ENCODE data around the gene S100A12.

The S100A12 gene

GRCh38 chr1:153365696-153366095, 9.7 kb downstream of the S100A12 start:
- DNase-seq, result no peak

DNA sequence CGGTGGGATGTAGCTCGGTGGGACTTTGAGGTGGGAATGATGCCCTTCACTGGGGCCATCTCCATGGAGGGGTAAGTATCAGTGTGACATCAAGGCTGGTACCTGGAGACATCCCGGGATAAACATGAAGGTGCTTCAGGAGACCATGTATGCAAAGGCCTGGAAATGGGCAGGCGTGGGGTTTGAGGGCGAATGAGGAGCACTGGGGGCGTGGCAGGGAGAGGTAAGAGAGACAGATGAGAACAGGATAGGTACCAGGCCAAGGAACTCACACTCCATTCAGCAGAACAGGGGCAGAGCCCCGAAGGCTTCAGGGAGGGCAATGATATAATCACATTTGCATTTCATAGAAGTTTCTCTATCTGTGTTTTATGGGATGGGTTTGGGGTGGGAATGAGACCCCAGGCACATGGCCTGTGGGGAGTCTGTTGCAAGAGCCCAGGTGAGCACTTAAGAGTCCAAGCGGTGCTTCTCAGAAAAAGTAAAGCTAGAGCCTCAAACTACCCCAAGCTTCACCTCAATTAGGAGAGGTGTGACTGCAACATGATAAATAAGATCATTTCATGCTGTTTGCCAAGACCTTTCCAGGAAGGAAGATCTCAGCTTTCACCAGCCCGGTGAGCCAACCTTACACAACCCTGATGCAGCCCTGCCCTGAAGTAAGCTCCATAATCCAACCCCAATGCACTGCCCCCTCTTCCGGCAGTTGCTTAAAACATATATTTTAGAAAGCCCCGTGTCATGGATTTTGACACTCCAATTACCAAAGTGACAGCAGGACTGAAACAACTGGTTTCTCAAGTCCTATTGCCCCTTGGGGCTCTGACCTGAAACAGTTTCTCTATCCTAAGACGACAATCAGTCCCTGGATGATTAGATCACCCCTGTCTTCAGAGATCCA, 10.4 kb downstream of the S100A12 start:
- DNase-seq, result no peak

GRCh38 chr1:153364156-153364555, 11.3 kb downstream of the S100A12 start:
- no peak for DNase-seq

GRCh38 chr1:153363641-153364040, 11.8 kb downstream of the S100A12 start:
- DNase-seq, result no peak

DNA sequence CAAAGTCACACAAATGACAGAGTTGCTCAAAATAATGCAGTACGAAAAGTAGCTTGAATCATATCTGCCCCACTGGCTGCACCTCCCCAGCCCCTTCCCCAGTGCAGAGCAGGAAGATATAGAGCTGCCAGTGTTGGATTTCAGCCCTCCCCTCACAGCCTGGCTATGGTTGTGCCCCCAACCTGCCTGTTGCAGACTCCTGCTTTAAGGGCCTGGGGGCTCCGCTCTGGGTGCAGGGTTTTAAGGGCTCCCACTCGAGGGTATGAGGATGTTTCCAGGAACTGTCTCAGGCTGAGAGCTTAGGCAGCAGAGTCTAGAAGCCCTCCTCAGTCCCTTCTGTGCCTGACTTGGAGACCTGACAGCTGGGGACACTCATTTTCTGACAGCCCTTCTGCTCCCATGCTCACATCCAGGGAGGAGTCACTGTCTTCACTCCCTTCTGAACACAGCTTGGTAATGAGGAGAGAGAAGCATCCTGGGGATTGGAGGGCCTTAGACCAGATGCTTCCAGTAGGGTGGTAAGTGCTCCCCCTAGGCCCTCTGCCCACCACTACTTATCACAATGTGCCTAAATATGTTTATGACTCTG, 13.1 kb downstream of the S100A12 start:
- DNase-seq, result no peak

DNA sequence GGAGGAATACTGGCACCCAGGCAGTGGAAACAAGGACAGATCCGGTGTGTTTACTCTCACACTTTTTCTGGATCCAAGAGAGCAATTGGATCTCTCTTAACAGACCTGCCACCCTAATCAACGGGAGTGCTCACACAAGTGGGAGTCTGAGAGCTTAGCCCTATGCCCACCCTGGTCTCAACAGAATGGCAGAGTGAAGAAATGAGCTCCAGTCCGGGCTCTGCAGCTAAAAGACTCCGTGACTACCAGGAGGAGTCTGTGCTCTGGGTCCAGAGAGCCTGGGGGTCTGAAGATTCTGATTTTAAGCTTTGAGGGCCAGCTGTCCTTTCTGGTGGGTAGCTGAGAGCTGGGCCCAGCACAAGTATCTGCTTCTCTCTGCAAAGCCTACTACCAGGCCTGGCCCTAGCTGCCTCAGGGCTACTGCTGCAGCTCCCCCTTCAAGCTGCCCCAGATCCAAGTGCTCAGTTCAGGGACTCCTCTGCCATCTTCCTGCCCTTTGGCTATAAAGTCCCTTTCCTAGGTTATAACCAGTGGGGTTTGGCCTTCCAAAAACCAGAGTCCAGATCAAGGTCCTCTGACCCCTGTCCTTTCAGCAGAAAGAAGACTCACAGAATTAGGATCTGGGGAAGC, 13.8 kb downstream of the S100A12 start:
- no peak for DNase-seq

DNA sequence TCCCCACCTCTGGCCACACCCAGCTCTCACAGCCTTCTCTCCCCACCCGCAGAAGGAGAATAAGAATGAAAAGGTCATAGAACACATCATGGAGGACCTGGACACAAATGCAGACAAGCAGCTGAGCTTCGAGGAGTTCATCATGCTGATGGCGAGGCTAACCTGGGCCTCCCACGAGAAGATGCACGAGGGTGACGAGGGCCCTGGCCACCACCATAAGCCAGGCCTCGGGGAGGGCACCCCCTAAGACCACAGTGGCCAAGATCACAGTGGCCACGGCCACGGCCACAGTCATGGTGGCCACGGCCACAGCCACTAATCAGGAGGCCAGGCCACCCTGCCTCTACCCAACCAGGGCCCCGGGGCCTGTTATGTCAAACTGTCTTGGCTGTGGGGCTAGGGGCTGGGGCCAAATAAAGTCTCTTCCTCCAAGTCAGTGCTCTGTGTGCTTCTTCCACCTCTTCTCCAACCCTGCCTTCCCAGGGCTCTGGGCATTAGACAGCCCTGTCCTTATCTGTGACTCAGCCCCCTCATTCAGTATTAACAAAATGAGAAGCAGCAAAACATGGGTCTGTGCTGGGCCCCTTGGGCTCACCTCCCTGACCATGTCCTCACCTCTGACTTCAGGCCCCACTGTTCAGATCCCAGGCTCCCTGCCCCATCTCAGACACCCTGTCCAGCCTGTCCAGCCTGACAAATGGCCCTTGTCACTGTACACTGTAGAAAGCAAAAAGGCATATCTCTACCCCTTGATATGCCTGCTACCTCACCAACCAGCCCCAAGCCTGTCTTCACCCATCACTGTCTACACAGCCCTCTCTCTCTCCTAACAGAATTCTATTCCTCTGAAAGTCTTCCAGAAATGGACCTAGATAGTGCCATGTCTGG, 14.6 kb downstream of the S100A12 start:
- no peak for DNase-seq

DNA sequence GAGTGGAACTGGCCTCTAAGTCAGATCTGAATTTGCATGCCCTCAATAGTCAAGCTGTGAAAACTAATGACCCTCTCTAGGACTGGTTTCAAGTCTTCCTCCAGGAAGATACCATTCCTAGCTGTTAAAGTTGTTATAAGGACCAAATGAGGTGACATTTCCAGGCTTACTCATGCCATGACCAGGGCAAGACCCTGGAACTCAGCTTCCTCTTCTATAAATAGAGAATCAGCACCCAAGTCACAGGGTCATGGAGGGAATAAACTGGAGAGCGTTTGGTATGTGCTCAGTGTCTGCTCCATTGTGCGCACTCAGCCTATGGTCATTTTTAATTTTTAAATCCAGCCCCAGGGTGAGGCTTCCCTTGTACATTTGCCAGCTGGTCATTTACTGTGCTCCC, 15.2 kb downstream of the S100A12 start:
- no peak for DNase-seq

DNA sequence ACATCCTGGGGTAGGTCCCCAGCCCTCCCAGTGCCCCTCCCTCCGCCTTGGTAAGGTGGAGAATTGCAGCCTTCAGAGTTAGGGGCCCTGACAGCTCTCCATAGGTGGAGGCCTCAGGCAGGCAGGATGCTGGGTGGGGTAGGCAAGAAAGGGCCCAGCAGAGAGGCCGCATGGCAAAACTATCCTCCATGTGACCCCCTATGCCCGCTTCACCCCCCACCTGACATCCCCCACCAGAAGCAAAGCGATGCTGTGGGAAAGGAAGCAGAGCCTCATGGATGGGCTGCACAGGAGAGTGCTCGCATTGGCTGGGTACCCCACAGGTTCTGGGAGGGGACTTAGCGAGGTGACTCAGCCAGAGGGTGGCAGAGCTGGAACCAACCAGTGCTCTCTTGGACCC, 16.2 kb downstream of the S100A12 start:
- no peak for DNase-seq

DNA sequence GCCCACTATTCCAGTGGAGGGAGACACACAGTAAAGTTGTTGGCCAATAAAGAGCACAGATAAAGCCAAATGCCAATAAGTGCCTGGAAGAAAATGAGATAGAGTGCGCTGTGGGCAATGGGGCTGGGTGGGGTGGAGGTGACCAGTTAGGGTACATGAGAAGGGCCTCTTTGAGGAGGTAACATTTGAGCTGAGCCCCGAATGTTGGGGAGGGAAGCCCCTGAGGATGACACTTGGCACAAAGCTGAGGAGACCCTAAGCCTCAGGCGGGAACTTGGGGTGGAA, 16.8 kb downstream of the S100A12 start:
- DNase-seq, result no peak

DNA sequence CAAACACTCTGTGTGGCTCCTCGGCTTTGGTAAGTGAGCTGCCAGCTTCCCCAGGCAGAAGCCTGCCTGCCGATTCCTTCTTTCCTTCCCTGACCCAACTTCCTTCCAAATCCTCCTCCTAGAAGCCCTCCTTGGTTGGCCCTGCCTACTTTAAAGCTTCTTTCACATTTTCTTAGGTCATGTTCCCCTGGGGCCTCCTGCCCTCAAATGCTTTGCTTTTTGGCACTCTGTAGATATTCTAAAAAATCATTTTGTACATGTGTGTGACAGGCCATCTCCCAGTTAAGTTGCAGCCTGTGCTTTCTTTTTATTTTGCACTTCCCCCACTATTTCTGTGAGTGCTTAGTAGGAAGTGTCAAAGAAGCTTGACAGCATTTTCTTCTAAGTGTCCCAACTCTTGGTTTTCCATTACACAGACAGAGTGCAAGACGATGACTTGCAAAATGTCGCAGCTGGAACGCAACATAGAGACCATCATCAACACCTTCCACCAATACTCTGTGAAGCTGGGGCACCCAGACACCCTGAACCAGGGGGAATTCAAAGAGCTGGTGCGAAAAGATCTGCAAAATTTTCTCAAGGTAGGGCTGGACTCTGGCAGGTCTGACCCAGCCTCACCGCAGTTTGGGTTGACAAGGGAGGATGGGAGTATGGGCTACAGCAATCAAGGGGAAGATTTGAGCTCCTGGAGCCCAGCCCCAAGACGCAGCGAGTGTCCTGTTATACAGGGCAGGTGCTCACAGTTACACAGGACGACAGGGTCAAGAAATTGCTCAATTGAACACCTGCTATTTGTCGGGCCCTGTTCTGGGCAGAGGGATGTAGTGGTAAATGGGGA, 17.3 kb downstream of the S100A12 start, which contains the start of gene S100A9:
S100A9 (plus strand) TSS at position 2 of the 838 bp plus-strand sequence; CDS start at position 432, 430 bp downstream.
- no peak for DNase-seq

GRCh38 chr1:153357076-153357852, 18.2 kb downstream of the S100A12 start:
- no peak for DNase-seq

GRCh38 chr1:153356392-153357075, 18.9 kb downstream of the S100A12 start:
- no peak for DNase-seq

DNA sequence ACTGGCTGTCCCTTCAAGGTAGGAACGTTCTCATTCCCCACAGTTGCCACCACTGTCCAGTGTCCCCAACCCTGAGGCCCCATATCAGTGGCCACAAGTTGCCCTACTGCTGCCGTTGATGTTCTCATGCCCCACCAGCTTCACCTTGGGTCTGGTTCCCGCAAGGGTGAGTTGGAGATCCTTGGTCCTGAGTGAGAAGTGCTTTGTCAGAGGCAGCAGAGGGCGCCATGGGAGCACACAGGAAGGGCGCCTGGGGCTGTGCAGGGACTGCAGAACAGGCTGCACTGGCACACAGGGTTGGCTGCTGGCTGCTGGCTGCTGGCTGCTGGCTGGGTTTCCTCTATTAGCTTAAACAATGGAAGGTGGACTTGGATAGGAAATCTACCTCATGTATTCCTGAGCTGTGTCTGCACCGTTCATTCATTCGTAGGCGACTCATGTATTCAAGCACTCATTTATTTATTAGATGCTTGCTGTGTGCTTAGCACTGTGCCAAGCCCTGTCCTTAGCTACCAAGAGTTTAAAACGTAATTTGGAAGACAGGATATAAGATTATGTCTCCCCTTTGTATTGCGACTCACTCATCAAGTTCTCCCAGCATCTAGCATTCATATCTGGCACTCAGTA, 19.9 kb downstream of the S100A12 start:
- no peak for DNase-seq

- DNase-seq, result no peak
Observed at GRCh38 chr1:153354515-153355193, 20.8 kb downstream of the S100A12 start.

DNA sequence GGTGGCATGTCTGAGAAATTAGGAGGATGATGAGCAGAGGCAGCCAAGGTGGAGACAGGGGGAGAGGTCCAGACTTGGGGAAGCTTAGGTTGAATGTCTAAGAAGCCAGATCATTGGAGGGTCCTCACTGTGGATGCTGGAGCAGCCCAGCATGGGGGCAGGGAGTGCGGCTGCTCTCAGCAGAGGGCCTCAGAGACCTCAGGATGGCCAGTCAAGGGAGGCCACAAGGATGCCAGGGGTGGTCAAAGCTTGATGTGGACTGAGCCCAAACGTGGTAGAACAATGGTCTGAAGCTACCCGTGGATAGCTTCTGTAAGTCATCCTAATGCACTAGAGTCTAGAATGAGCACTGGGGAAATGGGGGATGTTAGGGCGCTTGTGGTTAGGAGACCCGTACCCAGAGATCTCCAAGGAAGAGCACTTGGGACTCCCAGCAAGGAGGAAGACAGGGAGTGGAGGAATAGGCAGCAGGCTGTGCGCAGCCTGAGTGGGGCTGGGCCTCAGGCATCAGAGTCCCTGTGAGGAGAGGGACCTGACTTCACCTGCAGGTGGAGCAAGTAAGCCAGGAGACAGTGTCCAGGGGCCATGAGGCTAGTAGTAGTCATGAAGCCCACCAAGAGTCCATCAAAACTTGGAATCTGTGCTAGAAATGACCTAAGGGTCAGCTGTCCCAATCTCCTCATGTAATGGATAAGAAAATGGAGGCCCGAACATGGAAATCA, 22.0 kb downstream of the S100A12 start:
- no peak for DNase-seq

DNA sequence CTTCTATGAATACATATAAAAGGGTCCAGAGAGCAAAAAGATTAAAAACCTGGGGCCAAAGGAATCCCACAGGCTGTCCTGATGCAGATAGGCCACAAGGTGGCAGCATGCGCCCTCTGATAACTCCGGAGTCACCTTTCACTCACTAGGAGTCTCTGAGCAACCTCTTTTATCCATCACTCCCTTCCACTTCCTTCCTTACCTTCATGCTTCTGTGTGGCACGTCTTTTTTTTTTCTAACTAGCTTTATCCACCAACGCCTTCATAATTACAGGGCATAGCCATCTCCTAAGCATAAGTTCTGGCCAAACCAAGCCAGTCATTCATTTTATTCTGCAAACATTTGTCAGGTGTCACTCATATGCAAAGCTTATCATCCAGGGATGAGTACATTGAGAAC, 22.9 kb downstream of the S100A12 start:
- DNase-seq, result peak; percentile 33

DNA sequence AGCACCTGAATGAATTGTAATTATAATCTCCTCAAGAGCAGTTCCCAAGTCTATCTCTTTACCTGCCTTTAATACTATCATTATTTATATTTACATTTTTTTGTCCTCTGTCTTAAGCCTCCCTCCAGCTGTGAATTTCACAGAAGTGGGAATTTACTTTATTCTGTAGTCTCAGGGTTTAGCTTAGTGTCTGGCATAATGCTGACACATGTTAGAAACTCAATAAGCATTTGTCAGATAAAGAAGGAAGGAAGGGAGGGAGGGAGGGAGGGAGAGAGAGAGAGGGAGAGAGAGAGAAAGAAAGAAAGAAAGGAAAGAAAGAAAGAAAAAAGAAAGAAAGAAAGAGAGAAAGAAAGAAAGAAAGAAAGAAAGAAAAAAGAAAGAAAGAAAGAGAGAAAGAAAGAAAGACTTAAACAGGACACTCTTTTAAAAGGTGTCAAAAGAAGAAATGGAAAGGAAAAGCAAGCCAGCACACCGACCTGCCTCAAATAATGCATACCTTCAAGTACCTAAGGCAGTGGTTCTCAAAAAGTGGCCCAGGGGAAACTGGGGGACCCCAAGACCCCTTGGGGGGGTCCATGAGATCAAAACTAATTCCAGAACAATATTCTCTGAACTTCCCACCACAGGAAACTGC, 25.0 kb downstream of the S100A12 start:
- DNase-seq, result no peak

Measured in DMS79 (cell line).